ENCODE results near the gene TXNRD2. TPM values are rescaled to one million over a fixed set of nuclear protein-coding genes. Genes with fewer than 3 reads are reported as not detected.
"Not testable (repeated sequence)": the region's sequence is repeated elsewhere in the genome, so short reads cannot be mapped to it uniquely, and the experiment has no call there.

TXNRD2 gene
- total RNA-seq, 1 experiment from 2014 or later: 22.4 TPM

DNA sequence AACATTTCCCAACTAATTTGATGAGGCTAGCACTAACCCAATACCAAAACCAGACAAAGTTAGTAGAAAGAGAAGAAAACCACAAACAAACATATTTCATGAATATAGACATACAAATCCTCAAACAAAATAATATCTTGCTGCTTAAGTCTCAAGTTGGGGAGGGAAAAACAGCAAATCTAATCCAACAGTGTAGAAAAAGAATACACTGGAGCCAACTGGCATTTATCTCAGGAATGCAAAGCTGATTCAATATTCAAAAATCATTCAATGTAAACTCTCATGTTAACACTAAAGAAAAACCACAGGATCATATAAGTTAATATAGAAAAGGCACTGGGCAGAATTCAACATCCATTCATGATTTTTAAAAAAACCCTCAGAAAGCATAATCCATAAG is 105.1 kb downstream of the TXNRD2 start:
- TF ChIP-seq, protein P1, sequence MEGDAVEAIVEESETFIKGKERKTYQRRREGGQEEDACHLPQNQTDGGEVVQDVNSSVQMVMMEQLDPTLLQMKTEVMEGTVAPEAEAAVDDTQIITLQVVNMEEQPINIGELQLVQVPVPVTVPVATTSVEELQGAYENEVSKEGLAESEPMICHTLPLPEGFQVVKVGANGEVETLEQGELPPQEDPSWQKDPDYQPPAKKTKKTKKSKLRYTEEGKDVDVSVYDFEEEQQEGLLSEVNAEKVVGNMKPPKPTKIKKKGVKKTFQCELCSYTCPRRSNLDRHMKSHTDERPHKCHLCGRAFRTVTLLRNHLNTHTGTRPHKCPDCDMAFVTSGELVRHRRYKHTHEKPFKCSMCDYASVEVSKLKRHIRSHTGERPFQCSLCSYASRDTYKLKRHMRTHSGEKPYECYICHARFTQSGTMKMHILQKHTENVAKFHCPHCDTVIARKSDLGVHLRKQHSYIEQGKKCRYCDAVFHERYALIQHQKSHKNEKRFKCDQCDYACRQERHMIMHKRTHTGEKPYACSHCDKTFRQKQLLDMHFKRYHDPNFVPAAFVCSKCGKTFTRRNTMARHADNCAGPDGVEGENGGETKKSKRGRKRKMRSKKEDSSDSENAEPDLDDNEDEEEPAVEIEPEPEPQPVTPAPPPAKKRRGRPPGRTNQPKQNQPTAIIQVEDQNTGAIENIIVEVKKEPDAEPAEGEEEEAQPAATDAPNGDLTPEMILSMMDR (conservative IDR thresholded peaks at IDR 0.05): no peak
- TF ChIP-seq EZH2 (IDR thresholded peaks at IDR 0.05; ENCODE audit: low read depth): no peak
- Histone ChIP-seq H3K36me3 (ENCODE audit: low read depth) (no peaks in the 10 kb centered on the region), H3F3A (ENCODE audit: insufficient read depth, low read depth) (no peaks in the 10 kb centered on the region), H3K27me3 (ENCODE audit: insufficient read depth, low read depth) (no peaks in the 10 kb centered on the region), H3K9me2 (ENCODE audit: insufficient read depth) (no peaks in the 10 kb centered on the region), H3K4me3 (no peak overlapping the region), H3K9me3 (ENCODE audit: insufficient read depth, low read depth) (no peaks in the 10 kb centered on the region), H4K20me1 (ENCODE audit: insufficient read depth) (no peaks in the 10 kb centered on the region), H3K4me1 (replicated peaks; ENCODE audit: insufficient read depth) (no peaks in the 10 kb centered on the region), H2AFZ (no peak overlapping the region), H3K4me2 (no peak overlapping the region), H3K27ac (no peak overlapping the region), H3K79me2 (ENCODE audit: low read depth) (no peaks in the 10 kb centered on the region)
- DNase-seq: no peak
- intact Hi-C loops (cut with micrococcal nuclease; ENCODE audit: unreplicated experiment): no loop called here
- POLR2A ChIA-PET (ENCODE audit: unreplicated experiment): no interaction called here
- CTCF ChIA-PET: no interaction called here
- no TSS peak for BruUV-seq (replicated peaks)

DNA sequence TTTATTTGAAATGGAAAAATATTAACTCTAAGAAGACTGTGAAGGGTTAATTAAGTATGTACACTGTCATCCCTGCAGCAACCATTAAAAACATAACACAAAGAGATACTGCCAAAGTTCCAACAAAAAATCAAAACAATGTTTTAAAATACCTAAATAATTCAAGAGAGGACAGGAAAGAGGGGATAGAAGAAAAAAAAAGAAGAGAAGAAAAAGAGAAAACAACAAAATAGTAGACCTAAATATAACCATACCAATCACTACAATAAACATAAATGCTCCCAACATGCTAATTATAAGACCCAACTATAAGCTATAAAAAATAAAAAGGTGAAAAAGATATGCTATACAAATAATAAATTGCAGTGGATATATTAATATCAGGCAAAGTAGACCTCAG is 107.0 kb downstream of the TXNRD2 start:
- intact Hi-C loops (cut with micrococcal nuclease; ENCODE audit: unreplicated experiment): no loop called here
- Histone ChIP-seq H3K4me2 (no peak overlapping the region), H3K9me3 (ENCODE audit: insufficient read depth, low read depth) (no peaks in the 10 kb centered on the region), H3F3A (ENCODE audit: insufficient read depth, low read depth) (no peaks in the 10 kb centered on the region), H3K27me3 (ENCODE audit: insufficient read depth, low read depth) (no peaks in the 10 kb centered on the region), H3K79me2 (ENCODE audit: low read depth) (no peaks in the 10 kb centered on the region), H3K4me1 (replicated peaks; ENCODE audit: insufficient read depth) (no peaks in the 10 kb centered on the region), H4K20me1 (ENCODE audit: insufficient read depth) (no peaks in the 10 kb centered on the region), H3K4me3 (no peak overlapping the region), H3K36me3 (ENCODE audit: low read depth) (no peaks in the 10 kb centered on the region), H3K9me2 (ENCODE audit: insufficient read depth) (no peaks in the 10 kb centered on the region), H3K27ac (no peak overlapping the region), H2AFZ (no peak overlapping the region)
- POLR2A ChIA-PET (ENCODE audit: unreplicated experiment): no interaction called here
- CTCF ChIA-PET: no interaction called here
- no peak for DNase-seq
- TF ChIP-seq, protein P1 (conservative IDR thresholded peaks at IDR 0.05): no peak
- no peak for TF ChIP-seq EZH2 (IDR thresholded peaks at IDR 0.05; ENCODE audit: low read depth)
- BruUV-seq (replicated peaks): no TSS peak

DNA sequence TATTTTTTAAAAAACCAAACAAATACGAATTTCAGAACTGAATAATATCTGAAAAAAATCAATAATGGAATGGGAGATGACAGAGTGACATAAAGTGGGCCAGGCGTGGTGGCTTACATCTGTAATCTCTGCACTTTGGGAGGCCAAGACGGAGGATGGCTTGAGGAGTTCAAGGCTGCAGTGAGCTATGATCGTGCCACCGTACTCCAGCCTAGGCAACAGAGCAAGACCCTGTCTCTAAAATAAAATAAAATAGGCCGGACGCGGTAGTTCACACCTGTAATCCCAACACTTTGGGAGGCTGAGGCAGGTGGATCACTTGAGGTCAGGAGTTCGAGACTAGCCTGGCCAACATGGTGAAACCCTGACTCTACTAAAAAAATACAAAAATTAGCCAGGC is 108.3 kb downstream of the TXNRD2 start:
- H3F3A ChIP-seq (ENCODE audit: insufficient read depth, low read depth); H3K9me3 ChIP-seq (ENCODE audit: insufficient read depth, low read depth); H3K27me3 ChIP-seq (ENCODE audit: insufficient read depth, low read depth); H2AFZ ChIP-seq; H3K9me2 ChIP-seq (ENCODE audit: insufficient read depth); H3K79me2 ChIP-seq (ENCODE audit: low read depth); H3K27ac ChIP-seq; H3K4me1 ChIP-seq (replicated peaks; ENCODE audit: insufficient read depth); intact Hi-C loops (cut with micrococcal nuclease; ENCODE audit: unreplicated experiment); H3K4me3 ChIP-seq; DNase-seq; H3K36me3 ChIP-seq (ENCODE audit: low read depth); H3K4me2 ChIP-seq; BruUV-seq (replicated peaks); CTCF ChIA-PET; H4K20me1 ChIP-seq (ENCODE audit: insufficient read depth): not testable (repeated sequence)
- POLR2A ChIA-PET (ENCODE audit: unreplicated experiment): interaction anchor here (0.7 kb wide), 1 partner anchor 10 kb away, joined by 3 read pairs; no protein-coding TSS in a partner anchor

DNA sequence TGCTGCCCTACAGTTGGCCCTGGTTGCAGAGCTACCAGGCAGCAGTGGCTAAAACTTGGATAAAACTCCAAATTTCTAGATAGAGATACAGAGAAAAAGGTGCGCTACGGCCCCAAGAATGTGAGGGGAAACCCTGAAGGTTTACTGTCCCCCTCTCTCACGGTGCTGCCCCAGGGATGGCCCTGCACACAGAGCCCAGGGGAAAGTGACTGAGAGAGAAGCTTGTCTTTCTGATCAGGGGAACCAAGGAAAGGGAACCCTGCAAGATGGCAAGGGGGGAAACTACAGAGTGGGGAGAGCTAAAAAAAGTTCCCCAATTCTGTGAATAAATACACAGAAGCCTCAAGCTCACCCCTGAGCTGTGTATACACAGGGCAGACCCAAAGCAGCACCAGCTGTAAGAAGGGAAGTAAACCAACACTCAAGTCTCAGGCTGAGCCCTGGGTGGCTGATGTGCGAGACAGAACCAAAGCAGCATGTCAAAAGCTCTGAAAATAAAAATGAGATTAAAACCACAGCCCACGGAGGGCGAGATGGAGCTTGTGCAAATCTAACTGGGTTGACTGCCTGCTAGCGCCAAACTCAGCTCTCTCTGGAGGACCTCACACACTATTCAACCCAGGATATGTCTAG is 109.0 kb downstream of the TXNRD2 start:
- BruUV-seq (replicated peaks): no TSS peak
- CTCF ChIA-PET: no interaction called here
- intact Hi-C loops (cut with micrococcal nuclease; ENCODE audit: unreplicated experiment): no loop called here

DNA sequence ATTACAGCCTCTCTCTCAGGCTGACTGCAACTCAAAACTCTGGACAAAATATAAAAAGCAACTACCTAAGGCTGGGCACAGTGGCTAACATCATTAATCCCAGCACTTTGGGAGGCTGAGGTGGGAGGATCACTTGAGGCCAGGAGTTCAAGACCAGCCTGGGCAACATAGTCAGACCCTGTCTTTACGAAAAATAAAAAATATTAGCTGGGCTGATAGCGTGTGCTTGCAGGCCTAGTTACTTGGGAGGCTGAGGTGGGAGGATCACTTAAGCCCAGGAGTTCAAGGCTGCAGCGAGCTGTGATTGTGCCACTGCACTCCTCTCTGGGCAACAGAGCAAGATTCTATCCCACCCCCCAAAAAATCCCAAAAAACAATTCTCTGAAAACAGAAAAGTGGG is 109.6 kb downstream of the TXNRD2 start:
- H3F3A ChIP-seq (ENCODE audit: insufficient read depth, low read depth); H3K4me1 ChIP-seq (replicated peaks; ENCODE audit: insufficient read depth); H3K4me3 ChIP-seq; H4K20me1 ChIP-seq (ENCODE audit: insufficient read depth); H3K36me3 ChIP-seq (ENCODE audit: low read depth); BruUV-seq (replicated peaks); DNase-seq; H3K27me3 ChIP-seq (ENCODE audit: insufficient read depth, low read depth); H2AFZ ChIP-seq; H3K79me2 ChIP-seq (ENCODE audit: low read depth); POLR2A ChIA-PET (ENCODE audit: unreplicated experiment); H3K9me3 ChIP-seq (ENCODE audit: insufficient read depth, low read depth); intact Hi-C loops (cut with micrococcal nuclease; ENCODE audit: unreplicated experiment); H3K27ac ChIP-seq; CTCF ChIA-PET; H3K9me2 ChIP-seq (ENCODE audit: insufficient read depth); H3K4me2 ChIP-seq: not testable (repeated sequence)

More for the DNA sequence above, 109.0 kb downstream of the TXNRD2 start:
- TF ChIP-seq EZH2 (IDR thresholded peaks at IDR 0.05; ENCODE audit: low read depth): no peak
- TF ChIP-seq, protein P1 (conservative IDR thresholded peaks at IDR 0.05): no peak
- H2AFZ ChIP-seq: no peak overlapping the region
- no peak overlapping the region for H3K27ac ChIP-seq
- no peaks in the 10 kb centered on the region for H3K36me3 ChIP-seq (ENCODE audit: low read depth)
- no peaks in the 10 kb centered on the region for H4K20me1 ChIP-seq (ENCODE audit: insufficient read depth)
- DNase-seq: no peak
- no peaks in the 10 kb centered on the region for H3K9me2 ChIP-seq (ENCODE audit: insufficient read depth)
- POLR2A ChIA-PET (ENCODE audit: unreplicated experiment): interaction anchor here (0.7 kb wide), 1 partner anchor 11 kb away, joined by 3 read pairs; no protein-coding TSS in a partner anchor
- H3F3A ChIP-seq (ENCODE audit: insufficient read depth, low read depth): no peaks in the 10 kb centered on the region
- H3K4me1 ChIP-seq (replicated peaks; ENCODE audit: insufficient read depth): no peaks in the 10 kb centered on the region
- no peak overlapping the region for H3K4me2 ChIP-seq
- H3K79me2 ChIP-seq (ENCODE audit: low read depth): no peaks in the 10 kb centered on the region
- no peaks in the 10 kb centered on the region for H3K27me3 ChIP-seq (ENCODE audit: insufficient read depth, low read depth)
- no peak overlapping the region for H3K4me3 ChIP-seq
- H3K9me3 ChIP-seq (ENCODE audit: insufficient read depth, low read depth): no peaks in the 10 kb centered on the region

All from PC-9 (cell line).